H9 (cell line): ENCODE results near the gene CEP63. TPM values are rescaled to one million over a fixed set of nuclear protein-coding genes. Genes with fewer than 3 reads are reported as not detected.

Experiments used
- DNase-seq: peaks from one replicate; pipeline ENCODE4 v3.0.0-alpha.2; 2017
- H2AFZ ChIP-seq: one replicate; pipeline ENCODE4 v1.6.1; 2013; ENCODE audit warnings: mild to moderate bottlenecking, low read length, control low read depth, moderate library complexity
- H2AK5ac ChIP-seq: 2 replicates; pipeline ENCODE4 v1.6.1; 2013; ENCODE audit warnings: low read length, control low read depth, mixed read lengths; ENCODE audit not compliant: insufficient read length
- H2BK120ac ChIP-seq: one replicate; pipeline ENCODE4 v1.6.1; 2013; ENCODE audit warnings: low read depth, mild to moderate bottlenecking, low read length, control low read depth, inconsistent platforms; ENCODE audit not compliant: poor library complexity, severe bottlenecking
- H2BK12ac ChIP-seq: 2 replicates; pipeline ENCODE4 v1.6.1; 2013; ENCODE audit warnings: low read length, control low read depth, mixed read lengths, low read depth; ENCODE audit not compliant: insufficient read length
- H2BK15ac ChIP-seq: 2 replicates; pipeline ENCODE4 v1.6.1; 2013; ENCODE audit warnings: low read depth, low read length, control low read depth
- H2BK20ac ChIP-seq: one replicate; pipeline ENCODE4 v1.6.1; 2013; ENCODE audit warnings: low read depth, mild to moderate bottlenecking, low read length, control low read depth, inconsistent platforms; ENCODE audit not compliant: poor library complexity, severe bottlenecking
- H2BK5ac ChIP-seq: 2 replicates; pipeline ENCODE4 v1.6.1; 2013; ENCODE audit warnings: low read length, control low read depth, mixed read lengths; ENCODE audit not compliant: insufficient read length
- H3K14ac ChIP-seq: 2 replicates; pipeline ENCODE4 v1.6.1; 2013; ENCODE audit warnings: low read length, control low read depth; ENCODE audit not compliant: insufficient read depth
- H3K18ac ChIP-seq: 2 replicates; pipeline ENCODE4 v1.6.1; 2013; ENCODE audit warnings: low read depth, mild to moderate bottlenecking, mixed read lengths, low read length, control low read depth; ENCODE audit not compliant: insufficient read length
- H3K23ac ChIP-seq: 2 replicates; pipeline ENCODE4 v1.6.1; 2013; ENCODE audit warnings: low read length, control low read depth, mixed read lengths, low read depth; ENCODE audit not compliant: insufficient read length
- H3K23me2 ChIP-seq: 2 replicates; pipeline ENCODE4 v1.6.1; 2013; ENCODE audit warnings: low read depth, mild to moderate bottlenecking, mixed read lengths, low read length, control low read depth; ENCODE audit not compliant: insufficient read length, poor library complexity, severe bottlenecking
- H3K27ac ChIP-seq: 2 replicates; pipeline ENCODE4 v1.5.1; 2013; ENCODE audit warnings: low read length, control low read depth, mixed read lengths, low read depth; ENCODE audit not compliant: insufficient read length
- H3K27me3 ChIP-seq: 2 replicates; pipeline ENCODE4 v1.6.1; 2013; ENCODE audit warnings: low read length, control low read depth, inconsistent platforms; ENCODE audit not compliant: insufficient read depth
- H3K4ac ChIP-seq: 2 replicates; pipeline ENCODE4 v1.6.1; 2013; ENCODE audit warnings: low read depth, mild to moderate bottlenecking, control low read depth, inconsistent platforms, low read length, moderate library complexity
- H3K4me1 ChIP-seq: 2 replicates; pipeline ENCODE4 v1.6.1; 2013; ENCODE audit warnings: low read length, control low read depth, inconsistent platforms; ENCODE audit not compliant: insufficient read depth
- H3K4me2 ChIP-seq: 2 replicates; pipeline ENCODE4 v1.6.1; 2013; ENCODE audit warnings: low read length, control low read depth, mixed read lengths; ENCODE audit not compliant: insufficient read length, insufficient read depth
- H3K56ac ChIP-seq: 2 replicates; pipeline ENCODE4 v1.6.1; 2013; ENCODE audit warnings: low read depth, mild to moderate bottlenecking, mixed read lengths, low read length, control low read depth; ENCODE audit not compliant: insufficient read length
- H3K79me1 ChIP-seq: 2 replicates; pipeline ENCODE4 v1.6.1; 2013; ENCODE audit warnings: low read depth, mild to moderate bottlenecking, moderate library complexity, low read length, control low read depth, inconsistent platforms; ENCODE audit not compliant: insufficient read depth, poor library complexity, severe bottlenecking
- H3K79me2 ChIP-seq: 2 replicates; pipeline ENCODE4 v1.6.1; 2013; ENCODE audit warnings: low read length, control low read depth, inconsistent platforms; ENCODE audit not compliant: insufficient read depth
- H3K9ac ChIP-seq: 2 replicates; pipeline ENCODE4 v1.6.1; 2013; ENCODE audit warnings: low read length, control low read depth, mixed read lengths; ENCODE audit not compliant: insufficient read length; ENCODE audit errors: extremely low read depth
- H3K9me3 ChIP-seq: one replicate; pipeline ENCODE4 v1.6.1; 2013; ENCODE audit warnings: low read depth, low read length, inconsistent platforms; ENCODE audit not compliant: control insufficient read depth
- H3T11ph ChIP-seq: one replicate; pipeline ENCODE4 v1.6.1; 2013; ENCODE audit warnings: mild to moderate bottlenecking, low read length, control low read depth, inconsistent platforms
- H4K20me1 ChIP-seq: one replicate; pipeline ENCODE4 v1.6.1; 2013; ENCODE audit not compliant: control insufficient read depth, insufficient read length, insufficient read depth
- H4K5ac ChIP-seq: 2 replicates; pipeline ENCODE4 v1.6.1; 2013; ENCODE audit warnings: low read depth, mild to moderate bottlenecking, mixed read lengths, low read length, control low read depth; ENCODE audit not compliant: insufficient read length
- H4K8ac ChIP-seq: replicated peaks from 2 replicates; pipeline ENCODE4 v1.6.1; 2013; ENCODE audit warnings: low read length, control low read depth, mixed read lengths, low read depth; ENCODE audit not compliant: insufficient read length
- H4K91ac ChIP-seq: 2 replicates; pipeline ENCODE4 v1.6.1; 2013; ENCODE audit warnings: low read depth, mild to moderate bottlenecking, moderate library complexity, mixed read lengths, low read length, control low read depth; ENCODE audit not compliant: insufficient read length
- H3K27ac Mint-ChIP-seq, 3 experiments: 2 replicates in 2 of 3; 3 replicates in 1 of 3; pipeline ENCODE4 v1.8.0; 2020 to 2021; ENCODE audit warnings: mixed read lengths in 3 of 3, mild to moderate bottlenecking in 1 of 3, moderate library complexity in 1 of 3
- H3K27me3 Mint-ChIP-seq: 2 replicates; pipeline ENCODE4 v1.8.0; 2021; ENCODE audit warnings: low read depth, mild to moderate bottlenecking, moderate library complexity, mixed read lengths
- H3K36me3 Mint-ChIP-seq, 3 experiments: 2 replicates in 2 of 3; 3 replicates in 1 of 3; pipeline ENCODE4 v1.8.0; 2020 to 2021; ENCODE audit warnings: low read depth in 3 of 3, mixed read lengths in 3 of 3; ENCODE audit not compliant: insufficient read depth in 1 of 3
- H3K4me1 Mint-ChIP-seq, 2 experiments: 2 replicates each; pipeline ENCODE4 v1.8.0; 2020; ENCODE audit warnings: mixed read lengths in 2 of 2
- H3K4me3 Mint-ChIP-seq, 2 experiments: 2 replicates in 1 of 2; 3 replicates in 1 of 2; pipeline ENCODE4 v1.8.0; 2020 to 2021; ENCODE audit warnings: mild to moderate bottlenecking in 2 of 2, mixed read lengths in 2 of 2, moderate library complexity in 1 of 2
- H3K9me3 Mint-ChIP-seq, 2 experiments: 2 replicates in 1 of 2; 3 replicates in 1 of 2; pipeline ENCODE4 v1.8.0; 2020; ENCODE audit warnings: mild to moderate bottlenecking in 2 of 2, mixed read lengths in 2 of 2, moderate library complexity in 1 of 2
- CTCF ChIP-seq: fragments of 200-600 bp; sonication (generic); conservative IDR thresholded peaks from 3 replicates; pipeline ENCODE4 v1.8.0; 2021; ENCODE audit warnings: antibody characterized with exemption, mild to moderate bottlenecking
- WGBS: extraction: QIAGEN DNeasy Blood & Tissue Kit; methylation state at CpG from one replicate; pipeline ENCODE4 v1.1.7; 2013; ENCODE audit warnings: missing lambda C conversion rate, low lambda C conversion rate, mixed read lengths; ENCODE audit not compliant: insufficient read length; ENCODE audit errors: extremely low coverage; 5-methylcytosine and 5-hydroxymethylcytosine counted together
- total RNA-seq: library from RNA; stranded (reverse); gene quantifications from 2 replicates; pipeline ENCODE4 v1.2.1, GENCODE V29; 2021

CEP63 gene
- total RNA-seq, 1 experiment from 2014 or later = 16.2 TPM

- Histone ChIP-seq H3K27me3 (no peaks in the 10 kb centered on the region), H3K4ac (no peak overlapping the region), H3K79me1 (no peaks in the 10 kb centered on the region), H3T11ph (no peak overlapping the region), H3K27ac (no peak overlapping the region), H2BK12ac (no peak overlapping the region), H3K9ac (no peak overlapping the region), H4K5ac (no peak overlapping the region), H3K23ac (no peak overlapping the region), H3K14ac (no peak overlapping the region), H3K4me1 (peaks cover 7% of the 10 kb centered on the region; the same call in 1 of the 2 replicates), H2BK20ac (no peak overlapping the region), H3K4me2 (no peak overlapping the region), H2BK120ac (no peak overlapping the region), H3K56ac (no peak overlapping the region), H2BK15ac (no peak overlapping the region), H3K23me2 (peaks cover 3% of the 10 kb centered on the region), H2AFZ (no peak overlapping the region), H2AK5ac (no peak overlapping the region), H3K9me3 (no peaks in the 10 kb centered on the region), H3K79me2 (no peaks in the 10 kb centered on the region), H4K91ac (no peak overlapping the region), H4K20me1 (no peaks in the 10 kb centered on the region), H3K18ac (no peak overlapping the region), H2BK5ac (no peak overlapping the region), H4K8ac (no peak overlapping the region)
- DNase-seq = no peak
- Mint-ChIP-seq H3K4me3 (no peak overlapping the region), H3K36me3 (no peaks in the 10 kb centered on the region), H3K9me3 (no peaks in the 10 kb centered on the region), H3K27me3 (no peaks in the 10 kb centered on the region), H3K4me1 (peaks cover 14 to 22% of the 10 kb centered on the region in 2 experiments), H3K27ac (no peak overlapping the region; a peak in 1 of 7 replicates)
- WGBS = no CpG with 5 or more reads among the region's 4 CpGs
- no peak for TF ChIP-seq CTCF
These were observed 17.3 kb upstream of the CEP63 start for GRCh38 chr3:134468519-134468918.
